Skin epidermis (tissue), 12 donors: ENCODE measurements around the gene ABLIM2.

Source experiments
- H3K27ac ChIP-seq, 21 experiments: fragments of 200-600 bp; sonication (generic) in 11 of 21; one replicate each; pipeline ENCODE4 v1.5.0; 2020; ENCODE audit warnings: mild to moderate bottlenecking in 3 of 21, inconsistent platforms in 2 of 21, moderate library complexity in 2 of 21
- H3K4me3 ChIP-seq, 7 experiments: fragments of 200-600 bp; sonication (generic) in 2 of 7; one replicate each; pipeline ENCODE4 v1.5.0; 2020; ENCODE audit warnings: inconsistent platforms in 2 of 7, mild to moderate bottlenecking in 2 of 7, moderate library complexity in 1 of 7

ABLIM2 gene

GRCh38 chr4:8066336-8066931 lies 92.2 kb downstream of the ABLIM2 start:
- Histone ChIP-seq H3K4me3 (no peak overlapping the region), H3K27ac (no peak overlapping the region)

DNA sequence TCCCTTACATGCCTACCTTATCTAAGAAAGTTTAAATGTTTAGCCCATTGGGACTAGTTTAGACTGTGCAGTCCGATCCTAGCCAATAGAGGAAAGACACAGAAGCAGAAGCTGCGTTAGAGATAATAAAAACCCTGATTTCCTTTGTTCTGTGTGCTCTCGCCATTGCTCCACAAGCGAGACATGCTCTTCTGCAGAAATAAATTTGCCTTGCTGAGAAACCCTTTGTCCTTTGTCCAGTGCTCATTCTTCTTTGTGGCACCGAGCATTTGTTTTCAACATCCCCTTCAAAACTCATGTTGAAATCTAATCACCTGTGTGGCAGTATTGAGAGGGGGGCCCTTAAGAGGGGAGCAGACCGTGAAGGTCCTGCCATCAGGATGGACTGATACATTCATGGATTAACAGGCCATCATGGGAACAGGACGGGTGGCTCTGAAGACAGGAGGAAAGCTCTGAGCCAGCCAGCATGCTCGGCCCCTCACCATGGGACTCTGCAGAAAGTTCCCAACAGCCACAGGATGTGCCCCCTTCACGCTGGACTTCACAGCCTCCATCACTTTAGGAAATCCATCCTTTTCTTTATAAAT lies 94.5 kb downstream of the ABLIM2 start:
- H3K27ac ChIP-seq: no peak overlapping the region
- H3K4me3 ChIP-seq: no peak overlapping the region

DNA sequence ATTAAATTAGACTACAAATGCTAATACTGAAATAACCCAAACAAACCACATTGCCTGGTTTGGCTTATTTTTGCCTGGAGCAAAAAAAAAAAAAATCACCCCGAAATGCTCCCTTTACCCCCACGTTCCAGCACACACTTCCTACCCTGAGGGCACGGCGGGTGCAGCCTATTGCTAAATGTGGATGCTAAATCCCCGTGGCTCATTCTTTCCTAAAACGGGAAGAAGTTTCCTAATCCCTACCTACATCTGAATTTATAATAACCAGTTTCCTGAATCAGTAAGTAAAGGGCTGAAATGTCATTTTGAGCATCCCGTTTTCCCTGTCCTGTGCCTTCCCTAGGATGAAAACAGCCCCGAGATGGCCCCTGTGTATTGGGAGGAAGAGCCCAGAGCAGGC lies 97.0 kb downstream of the ABLIM2 start:
- Histone ChIP-seq H3K27ac (no peak overlapping the region), H3K4me3 (no peak overlapping the region)

DNA sequence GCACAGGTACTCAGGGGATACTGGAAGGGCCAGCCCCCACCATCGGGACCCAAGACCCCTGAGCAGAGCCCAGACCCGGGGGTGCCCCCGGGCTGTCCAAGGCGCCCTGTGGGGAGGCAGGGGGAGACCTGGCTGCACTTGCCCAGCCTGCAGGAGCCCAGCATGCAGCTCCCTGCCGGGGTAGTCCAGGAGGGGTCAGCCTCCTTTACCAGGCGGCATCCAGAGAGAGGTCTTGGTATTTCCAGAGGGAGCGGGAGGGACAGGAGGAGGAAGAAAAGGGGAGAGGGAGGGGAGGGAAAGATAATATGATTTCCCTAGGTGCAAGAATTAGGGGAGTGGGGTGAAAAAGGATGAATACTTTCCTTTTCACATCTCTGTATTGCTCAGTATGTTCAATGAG lies 97.5 kb downstream of the ABLIM2 start:
- Histone ChIP-seq H3K27ac (no peak overlapping the region), H3K4me3 (no peak overlapping the region)

DNA sequence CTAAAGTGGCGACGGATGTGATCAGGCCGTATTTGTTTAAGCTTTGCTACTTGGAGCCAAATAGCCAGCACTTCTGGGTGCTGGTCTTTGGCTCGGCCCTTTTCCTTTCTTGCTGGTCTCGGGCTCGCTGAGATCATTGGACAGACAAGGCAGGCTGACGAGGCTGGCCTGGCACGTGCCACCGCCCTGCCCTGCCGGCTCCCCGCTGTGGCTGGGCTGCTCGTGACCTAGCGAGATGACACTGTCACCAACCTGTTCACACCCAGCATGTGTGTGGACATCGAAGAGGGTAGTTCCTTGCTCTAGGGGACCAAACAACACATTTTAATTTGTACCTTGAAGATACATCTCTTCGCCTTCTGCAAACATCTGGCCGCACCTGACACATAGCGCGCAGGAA lies 98.0 kb downstream of the ABLIM2 start:
- Histone ChIP-seq H3K27ac (no peak overlapping the region), H3K4me3 (no peak overlapping the region)

GRCh38 chr4:8058031-8058479 lies 100.6 kb downstream of the ABLIM2 start:
- Histone ChIP-seq H3K27ac (no peak overlapping the region), H3K4me3 (no peak overlapping the region)

DNA sequence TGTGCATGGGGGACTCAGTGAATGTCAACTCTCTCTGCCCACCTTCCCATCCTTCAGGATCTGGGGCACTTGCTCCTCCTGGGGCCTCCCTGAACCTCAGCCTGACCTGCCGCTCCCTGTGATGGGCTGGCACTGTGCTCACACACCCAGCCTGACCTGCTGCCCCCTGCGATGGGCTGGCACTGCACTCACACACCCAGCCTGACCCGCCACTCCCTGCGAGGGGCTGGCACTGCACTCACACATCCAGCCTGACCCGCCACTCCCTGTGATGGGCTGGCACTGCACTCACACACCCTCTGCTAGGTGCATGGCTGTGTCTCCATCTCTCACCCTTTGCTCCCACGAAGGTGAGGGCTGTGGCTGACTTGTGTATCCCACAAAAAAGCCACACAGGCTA lies 103.4 kb downstream of the ABLIM2 start:
- Histone ChIP-seq H3K27ac (no peak overlapping the region), H3K4me3 (no peak overlapping the region)

GRCh38 chr4:8053688-8054449 lies 104.7 kb downstream of the ABLIM2 start:
- Histone ChIP-seq H3K27ac (no peak overlapping the region), H3K4me3 (no peak overlapping the region)

- H3K27ac ChIP-seq: no peak overlapping the region
Observed at GRCh38 chr4:8052160-8052691, 106.4 kb downstream of the ABLIM2 start.

GRCh38 chr4:8051644-8052043 lies 107.0 kb downstream of the ABLIM2 start:
- Histone ChIP-seq H3K4me3 (no peak overlapping the region), H3K27ac (no peak overlapping the region)

More at GRCh38 chr4:8052160-8052691, 106.4 kb downstream of the ABLIM2 start:
- no peak overlapping the region for H3K4me3 ChIP-seq

- Histone ChIP-seq H3K27ac (peak overlapping the region in 1 of 21 experiments; percentile 43), H3K4me3 (no peak overlapping the region)
Observed at GRCh38 chr4:8050555-8051206, 107.9 kb downstream of the ABLIM2 start.

- no peak overlapping the region for H3K4me3 ChIP-seq
- H3K27ac ChIP-seq: no peak overlapping the region
Observed at GRCh38 chr4:8050180-8050554, 108.4 kb downstream of the ABLIM2 start.

GRCh38 chr4:8048856-8049676 lies 109.5 kb downstream of the ABLIM2 start:
- H3K27ac ChIP-seq: no peak overlapping the region

DNA sequence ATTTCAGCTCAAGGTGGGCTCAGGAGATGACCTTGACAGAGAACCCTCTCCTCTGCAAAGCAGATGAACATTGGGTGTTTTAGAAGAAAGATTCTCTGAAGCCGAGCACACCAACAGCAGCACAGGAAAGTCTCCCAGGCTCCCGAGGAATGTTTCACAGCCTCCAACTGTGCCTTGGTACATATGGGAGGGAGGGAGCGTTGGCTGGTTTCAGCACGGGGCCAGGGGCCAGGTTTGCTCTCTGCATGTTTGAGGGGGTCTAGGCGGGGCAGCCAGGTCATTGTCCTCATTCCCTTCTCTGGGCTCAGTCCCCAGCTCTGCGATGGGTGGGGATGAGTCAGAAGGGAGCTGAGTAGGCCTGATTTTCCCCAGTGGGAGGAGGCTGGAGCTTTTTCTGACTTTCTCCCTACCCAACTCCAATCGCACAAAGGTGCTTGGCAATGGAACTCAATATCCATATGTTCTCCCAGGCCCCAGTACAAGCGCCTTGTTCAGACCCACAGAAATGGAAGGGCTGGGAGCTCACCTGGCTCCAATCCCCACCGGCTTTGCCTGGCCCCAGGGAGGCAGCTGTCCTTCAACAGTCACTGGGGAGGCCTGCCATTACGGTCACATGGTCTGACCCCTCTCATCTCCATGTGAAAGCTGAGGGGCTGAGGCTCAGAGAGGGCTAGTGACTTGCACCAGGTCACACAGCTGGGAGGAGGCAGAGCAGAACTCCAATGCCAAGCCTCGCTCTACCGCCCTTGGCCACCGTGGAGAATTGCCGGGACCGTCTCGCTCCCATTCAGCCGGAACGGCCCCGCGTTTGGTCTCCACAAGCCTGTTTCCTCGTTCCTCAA lies 110.6 kb downstream of the ABLIM2 start:
- no peak overlapping the region for H3K4me3 ChIP-seq
- no peak overlapping the region for H3K27ac ChIP-seq

More at GRCh38 chr4:8048856-8049676, 109.5 kb downstream of the ABLIM2 start:
- H3K4me3 ChIP-seq: no peak overlapping the region

DNA sequence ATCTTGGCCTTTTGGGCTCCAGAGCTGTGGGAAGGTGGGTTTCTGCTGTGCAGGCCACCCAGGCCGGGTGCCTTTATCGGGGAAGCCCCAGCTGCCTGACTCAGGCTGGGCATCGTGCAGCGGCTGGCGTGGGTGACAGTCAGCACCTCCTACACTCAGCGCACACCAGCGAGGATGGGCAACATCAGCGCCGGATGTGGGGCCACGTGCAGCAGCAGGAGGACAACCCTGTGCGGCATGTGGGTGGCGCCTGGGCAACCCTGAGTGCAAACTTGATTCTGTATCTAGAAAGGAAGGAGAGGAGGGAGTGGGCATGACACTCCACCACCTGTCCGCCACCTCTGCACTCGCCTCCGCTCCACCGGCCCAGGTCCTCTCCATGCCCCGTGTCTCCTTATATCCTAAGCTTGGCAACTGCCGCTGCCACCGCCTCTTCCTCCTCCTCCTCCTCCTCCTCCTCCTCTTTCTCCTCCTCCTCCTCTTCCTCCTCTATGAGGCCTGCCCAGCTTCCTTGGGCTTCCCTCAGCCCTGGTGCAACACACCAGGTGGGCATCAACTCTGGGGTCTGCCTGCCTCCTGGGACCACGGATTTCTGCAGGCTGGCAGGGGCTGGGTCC lies 111.6 kb downstream of the ABLIM2 start:
- Histone ChIP-seq H3K4me3 (no peak overlapping the region), H3K27ac (no peak overlapping the region)

- H3K4me3 ChIP-seq: no peak overlapping the region
- no peak overlapping the region for H3K27ac ChIP-seq
Observed at GRCh38 chr4:8045909-8046308, 112.7 kb downstream of the ABLIM2 start.

DNA sequence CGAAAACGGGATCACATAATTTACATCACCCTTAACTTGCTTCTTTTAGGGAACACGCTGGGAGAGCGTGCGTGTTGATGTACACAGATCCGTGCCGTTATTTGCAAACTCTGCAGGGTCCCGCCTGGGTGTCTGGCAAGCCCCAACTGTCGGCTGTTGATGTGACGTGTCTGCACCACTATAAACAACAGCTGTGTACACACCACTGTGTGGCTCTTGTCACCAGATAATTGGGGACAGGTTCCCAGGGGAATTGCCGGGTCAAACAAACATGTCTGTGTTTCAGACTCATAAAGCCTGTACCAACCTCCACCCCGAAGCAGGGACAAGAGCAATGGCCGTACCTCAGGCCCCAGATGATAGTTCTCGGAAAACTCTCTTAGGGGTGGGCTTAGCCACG lies 113.9 kb downstream of the ABLIM2 start:
- H3K4me3 ChIP-seq: no peak overlapping the region
- no peak overlapping the region for H3K27ac ChIP-seq

DNA sequence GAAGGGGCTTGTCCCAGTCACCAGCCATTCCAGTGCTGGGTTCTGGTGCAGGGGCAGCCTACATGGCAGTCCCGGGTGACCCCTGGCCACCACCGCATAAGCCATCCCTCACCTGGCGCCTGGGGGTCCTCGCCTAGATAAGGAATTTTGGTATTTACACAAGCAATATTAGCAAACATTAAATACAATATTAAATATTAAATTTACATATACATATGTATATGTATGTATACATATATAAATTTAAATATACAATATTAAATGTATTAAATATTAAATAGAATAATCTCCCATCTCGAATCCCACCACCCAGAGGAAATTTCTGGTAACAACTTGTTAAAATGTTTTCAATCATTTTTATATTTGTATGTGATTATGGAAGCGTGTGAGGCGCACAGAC lies 114.4 kb downstream of the ABLIM2 start:
- H3K4me3 ChIP-seq: no peak overlapping the region
- H3K27ac ChIP-seq: no peak overlapping the region
